Ascending aorta (tissue), 2 donors: ENCODE data around the gene CELF1. TPM values are rescaled to one million over a fixed set of nuclear protein-coding genes. Genes with fewer than 3 reads are reported as not detected.

Experiments
- DNase-seq, 2 donors: peaks; one replicate each; pipeline ENCODE4 v3.0.0-alpha.2; 2019; ENCODE audit warnings: low spot score in 2 of 2
- H3K27ac ChIP-seq, 2 donors: fragments of 200-600 bp; sonication (generic); one replicate each; pipeline ENCODE4 v1.5.1; 2016 to 2017; ENCODE audit warnings: mild to moderate bottlenecking in 1 of 2
- H3K27me3 ChIP-seq: fragments of 200-600 bp; sonication (generic); one replicate; pipeline ENCODE4 v1.5.1; 2017
- H3K36me3 ChIP-seq, 2 donors: fragments of 200-600 bp; sonication (generic); one replicate each; pipeline ENCODE4 v1.5.1; 2016
- H3K4me1 ChIP-seq, 2 donors: fragments of 200-600 bp; sonication (generic); one replicate each; pipeline ENCODE4 v1.5.1; 2016 to 2017; ENCODE audit warnings: mild to moderate bottlenecking in 1 of 2
- H3K4me3 ChIP-seq, 2 donors: fragments of 200-600 bp; sonication (generic); one replicate each; pipeline ENCODE4 v1.5.1; 2016 to 2017; ENCODE audit warnings: mild to moderate bottlenecking in 1 of 2
- H3K9me3 ChIP-seq, 2 donors: fragments of 200-600 bp; sonication (generic); one replicate each; pipeline ENCODE4 v1.5.1; 2016
- intact Hi-C: fragments of 100-400 bp; cut with DNase I; formaldehyde crosslinking; loops from one replicate; pipeline ENCODE4 v1.15.1; 2023
- total RNA-seq: library from RNA; depleted of rRNA; stranded (reverse); fragments of >200 nt; gene quantifications from one replicate; pipeline ENCODE4 v1.1.0, GENCODE V29; 2016
- TF ChIP-seq, protein P1 (sequence below), 3 experiments: fragments of 200-600 bp in 2 of 3; fragments of 450-650 bp in 1 of 3; sonication (generic) in 2 of 3; IDR thresholded peaks; one replicate each; pipeline ENCODE4 v1.5.1; 2016 to 2019; ENCODE audit warnings: antibody characterized with exemption in 3 of 3, mild to moderate bottlenecking in 1 of 3, moderate library complexity in 1 of 3

Gene CELF1
- total RNA-seq, 1 donor from 2014 or later: 68.9 TPM

DNA sequence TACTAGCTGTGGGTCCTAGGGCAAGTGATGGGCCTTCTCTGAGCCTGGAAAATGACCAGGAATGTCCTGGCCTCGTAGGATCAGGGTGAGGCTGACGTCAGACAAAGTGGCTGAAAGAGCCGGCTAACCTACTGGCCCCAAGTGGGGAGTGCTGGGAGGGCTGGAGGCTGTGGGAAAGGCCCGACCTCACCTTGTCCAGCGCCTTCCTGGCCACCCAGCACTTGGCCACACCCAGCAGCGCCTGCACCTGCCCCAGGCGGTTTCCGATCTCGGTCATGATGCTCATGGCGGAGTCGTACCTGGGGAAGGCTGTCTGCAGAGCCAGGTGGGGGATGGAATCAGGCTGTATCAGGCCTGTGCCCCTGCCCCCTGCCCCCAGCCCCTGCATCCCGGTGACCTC, 111.5 kb downstream of the CELF1 start:
- Histone ChIP-seq H3K4me1 (peaks cover 0 to 7% of the 10 kb centered on the region in 2 donors), H3K9me3 (no peaks in the 10 kb centered on the region), H3K27ac (no peak overlapping the region), H3K4me3 (no peak overlapping the region), H3K27me3 (no peaks in the 10 kb centered on the region), H3K36me3 (no peaks in the 10 kb centered on the region)
- TF ChIP-seq, protein P1, sequence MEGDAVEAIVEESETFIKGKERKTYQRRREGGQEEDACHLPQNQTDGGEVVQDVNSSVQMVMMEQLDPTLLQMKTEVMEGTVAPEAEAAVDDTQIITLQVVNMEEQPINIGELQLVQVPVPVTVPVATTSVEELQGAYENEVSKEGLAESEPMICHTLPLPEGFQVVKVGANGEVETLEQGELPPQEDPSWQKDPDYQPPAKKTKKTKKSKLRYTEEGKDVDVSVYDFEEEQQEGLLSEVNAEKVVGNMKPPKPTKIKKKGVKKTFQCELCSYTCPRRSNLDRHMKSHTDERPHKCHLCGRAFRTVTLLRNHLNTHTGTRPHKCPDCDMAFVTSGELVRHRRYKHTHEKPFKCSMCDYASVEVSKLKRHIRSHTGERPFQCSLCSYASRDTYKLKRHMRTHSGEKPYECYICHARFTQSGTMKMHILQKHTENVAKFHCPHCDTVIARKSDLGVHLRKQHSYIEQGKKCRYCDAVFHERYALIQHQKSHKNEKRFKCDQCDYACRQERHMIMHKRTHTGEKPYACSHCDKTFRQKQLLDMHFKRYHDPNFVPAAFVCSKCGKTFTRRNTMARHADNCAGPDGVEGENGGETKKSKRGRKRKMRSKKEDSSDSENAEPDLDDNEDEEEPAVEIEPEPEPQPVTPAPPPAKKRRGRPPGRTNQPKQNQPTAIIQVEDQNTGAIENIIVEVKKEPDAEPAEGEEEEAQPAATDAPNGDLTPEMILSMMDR (IDR thresholded peaks at IDR 0.05): no peak
- DNase-seq: no peak
- intact Hi-C loops: no loop called here

DNA sequence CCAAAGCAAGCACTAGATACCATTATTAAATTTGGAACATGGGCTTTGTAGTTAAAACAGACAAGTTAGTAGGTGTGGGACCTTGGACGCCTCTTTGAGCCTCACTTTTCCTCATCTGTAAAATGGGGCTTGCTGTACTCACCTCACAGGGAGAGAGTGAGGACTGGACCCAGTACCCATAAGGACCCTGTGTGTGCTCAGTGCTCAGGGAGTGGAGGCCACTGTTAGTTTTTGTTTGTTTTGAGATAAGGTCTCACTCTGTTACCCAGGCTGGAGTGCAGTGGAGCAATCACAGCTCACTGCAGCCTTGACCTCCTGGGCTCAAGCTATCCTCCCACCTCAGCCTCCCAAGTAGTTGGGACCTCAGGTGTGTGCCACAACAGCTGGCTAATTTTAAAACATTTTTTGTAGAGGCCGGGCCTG, 112.9 kb downstream of the CELF1 start:
- H3K4me3 ChIP-seq: no peak overlapping the region
- intact Hi-C loops: no loop called here
- TF ChIP-seq, protein P1 (IDR thresholded peaks at IDR 0.05): no peak
- no peaks in the 10 kb centered on the region for H3K36me3 ChIP-seq
- H3K27ac ChIP-seq: no peak overlapping the region
- no peaks in the 10 kb centered on the region for H3K9me3 ChIP-seq
- no peak for DNase-seq
- no peaks in the 10 kb centered on the region for H3K27me3 ChIP-seq
- peaks cover 0 to 7% of the 10 kb centered on the region in 2 donors for H3K4me1 ChIP-seq

DNA sequence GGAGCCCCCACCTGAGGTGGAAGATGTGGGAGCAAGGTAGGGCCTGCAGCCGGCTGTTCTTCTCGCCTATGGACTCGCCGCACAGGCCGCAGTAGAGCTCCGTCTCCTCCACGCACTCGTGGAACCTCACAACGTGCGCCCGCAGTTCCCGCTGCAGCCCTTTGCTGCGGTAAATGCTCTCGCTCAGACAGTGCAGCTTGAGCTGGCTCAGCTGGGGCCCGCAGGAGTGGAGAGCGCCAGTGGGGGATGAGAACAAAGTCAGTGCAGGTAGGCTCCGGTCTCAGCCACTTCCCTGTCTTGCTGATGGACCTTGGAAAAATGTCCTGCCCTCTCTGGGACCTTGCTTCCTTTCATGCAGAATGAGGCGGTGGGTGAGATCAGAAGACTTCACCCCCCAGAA, 114.2 kb downstream of the CELF1 start:
- Histone ChIP-seq H3K9me3 (no peaks in the 10 kb centered on the region), H3K27me3 (no peaks in the 10 kb centered on the region), H3K27ac (no peak overlapping the region), H3K4me3 (no peak overlapping the region), H3K4me1 (peaks cover 0 to 7% of the 10 kb centered on the region in 2 donors), H3K36me3 (no peaks in the 10 kb centered on the region)
- no peak for DNase-seq
- intact Hi-C loops: no loop called here
- TF ChIP-seq, protein P1 (IDR thresholded peaks at IDR 0.05): no peak

DNA sequence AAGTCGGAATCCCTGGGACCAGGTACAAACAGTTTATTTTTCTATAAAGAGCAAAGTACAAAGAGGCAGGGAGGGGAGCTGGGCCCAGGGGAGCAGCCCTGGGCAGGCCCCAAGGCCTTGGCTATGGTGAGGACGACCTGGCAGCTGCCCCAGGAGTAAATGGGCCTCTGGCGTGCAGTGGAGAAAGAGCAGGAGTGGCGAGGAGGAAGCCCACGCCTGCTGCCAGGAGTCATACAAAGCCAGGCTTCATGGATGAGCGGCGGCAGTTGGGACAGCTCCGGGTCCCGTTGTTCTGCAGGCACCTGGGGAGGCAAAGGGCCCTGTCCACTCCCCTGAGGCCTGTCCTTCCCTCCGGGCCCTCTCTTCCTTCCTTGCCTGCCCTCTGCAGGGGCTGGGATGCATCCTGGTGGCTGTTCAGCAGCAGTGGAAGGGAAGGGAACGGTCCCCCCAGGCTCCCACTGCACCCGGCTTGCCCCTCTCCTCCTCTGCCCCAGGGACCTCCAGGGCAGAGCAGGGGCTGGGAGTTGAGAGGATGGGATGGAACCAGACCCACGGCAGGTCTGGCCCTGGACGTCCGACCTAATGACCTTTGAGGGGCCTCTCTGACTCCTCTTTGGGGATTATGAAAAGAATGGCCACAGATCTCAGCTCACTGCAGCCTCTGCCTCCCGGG, 115.0 kb downstream of the CELF1 start:
- no peaks in the 10 kb centered on the region for H3K36me3 ChIP-seq
- intact Hi-C loops: no loop called here
- no peaks in the 10 kb centered on the region for H3K9me3 ChIP-seq
- H3K27me3 ChIP-seq: no peaks in the 10 kb centered on the region
- DNase-seq: no peak
- no peak overlapping the region for H3K4me3 ChIP-seq
- peaks cover 0 to 7% of the 10 kb centered on the region in 2 donors for H3K4me1 ChIP-seq
- H3K27ac ChIP-seq: no peak overlapping the region
- TF ChIP-seq, protein P1 (IDR thresholded peaks at IDR 0.05): no peak

DNA sequence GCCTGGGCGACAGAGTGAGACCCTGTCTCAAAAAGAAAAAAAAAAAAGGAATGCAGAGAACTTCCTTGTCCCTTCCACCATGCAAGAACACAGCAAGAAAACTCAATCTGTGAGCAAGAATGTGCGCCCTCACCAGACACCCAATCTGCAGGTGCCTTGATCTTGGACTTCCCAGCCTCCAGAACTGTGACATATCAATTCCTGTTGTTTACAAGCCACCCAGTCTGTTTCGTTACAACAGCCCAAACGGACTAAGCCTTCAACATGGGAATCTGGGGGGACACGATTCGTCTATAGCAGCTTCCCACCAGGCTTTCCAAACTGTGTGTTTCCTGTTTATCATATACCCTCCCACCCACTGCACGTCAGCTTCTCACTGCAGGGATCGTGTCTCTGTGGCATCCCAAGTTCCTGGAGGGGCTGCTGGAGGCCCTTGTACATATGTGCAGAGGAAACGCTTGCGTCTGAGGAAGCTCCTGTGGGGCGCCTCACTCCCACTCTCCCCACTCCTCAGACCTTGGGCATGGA, 115.7 kb downstream of the CELF1 start:
- no peaks in the 10 kb centered on the region for H3K9me3 ChIP-seq
- no peaks in the 10 kb centered on the region for H3K27me3 ChIP-seq
- H3K36me3 ChIP-seq: no peaks in the 10 kb centered on the region
- TF ChIP-seq, protein P1 (IDR thresholded peaks at IDR 0.05): no peak
- DNase-seq: no peak
- no peak overlapping the region for H3K4me3 ChIP-seq
- intact Hi-C loops: no loop called here
- H3K4me1 ChIP-seq: peaks cover 0 to 7% of the 10 kb centered on the region in 2 donors
- H3K27ac ChIP-seq: no peak overlapping the region
